Transverse colon (tissue), 4 donors: ENCODE data around the gene OR2J3. TPM values are rescaled to one million over a fixed set of nuclear protein-coding genes. Genes with fewer than 3 reads are reported as not detected.

Experiments
- DNase-seq: peaks from one replicate; pipeline ENCODE4 v3.0.0-alpha.2; 2019
- H3K27ac ChIP-seq, 4 donors: fragments of 200-600 bp; sonication (generic); 2 replicates each; pipeline ENCODE4 v1.5.1; 2016 to 2018; ENCODE audit warnings: inconsistent platforms in 4 of 4
- H3K27me3 ChIP-seq: fragments of 200-600 bp; sonication (generic); 2 replicates; pipeline ENCODE4 v1.5.1; 2017; ENCODE audit warnings: inconsistent platforms
- H3K36me3 ChIP-seq, 4 donors: fragments of 200-600 bp; sonication (generic); 2 replicates each; pipeline ENCODE4 v1.5.1; 2017 to 2019; ENCODE audit warnings: inconsistent platforms in 4 of 4
- H3K4me1 ChIP-seq, 4 donors: fragments of 200-600 bp; sonication (generic); 2 replicates each; pipeline ENCODE4 v1.5.1; 2017 to 2020; ENCODE audit warnings: inconsistent platforms in 4 of 4
- H3K4me3 ChIP-seq, 4 donors: fragments of 200-600 bp; sonication (generic); 1 replicate in 1 of 4; 2 replicates in 3 of 4; pipeline versions ENCODE4 v1.5.1 to v1.6.1; 2017 to 2019; ENCODE audit warnings: inconsistent platforms in 4 of 4
- H3K9me3 ChIP-seq, 2 donors: fragments of 200-600 bp; sonication (generic); 2 replicates each; pipeline ENCODE4 v1.5.1; 2017 to 2019; ENCODE audit warnings: inconsistent platforms in 2 of 2
- EP300 ChIP-seq: sonication (generic); formaldehyde crosslinking; IDR thresholded peaks from one replicate; pipeline ENCODE4 v1.6.1; 2017; ENCODE audit warnings: antibody characterized with exemption, low read depth
- POLR2A ChIP-seq: fragments of 450-650 bp; IDR thresholded peaks from one replicate; pipeline ENCODE4 v1.6.1; 2016; ENCODE audit warnings: antibody characterized with exemption, mild to moderate bottlenecking, moderate library complexity
- POLR2AphosphoS5 ChIP-seq, 3 donors: sonication (generic); formaldehyde crosslinking; IDR thresholded peaks; one replicate each; pipeline ENCODE4 v1.6.1; 2016; ENCODE audit warnings: antibody characterized with exemption in 3 of 3
- WGBS, 2 donors: methylation state at CpG; one replicate each; pipeline ENCODE4 v1.1.5; 2018; ENCODE audit warnings: low coverage in 1 of 2; 5-methylcytosine and 5-hydroxymethylcytosine counted together
- in situ Hi-C, 4 donors: fragments of 200-750 bp; cut with MboI; loops; one replicate each; pipeline versions ENCODE4 v1.15.0 to v1.15.1; 2017; ENCODE audit warnings: low sequenced_read_pairs in 3 of 4, low pct_ligation_motif_present in 1 of 4, low pct_unique_long_range_greater_than_20kb in 1 of 4
- intact Hi-C: fragments of 100-400 bp; cut with DNase I; formaldehyde crosslinking; loops from one replicate; pipeline ENCODE4 v1.15.1; 2023; ENCODE audit warnings: low total_unique reads
- total RNA-seq, 4 donors: library from RNA; depleted of rRNA; stranded (reverse); fragments of >200 nt; gene quantifications; one replicate each; pipeline ENCODE4 v1.1.0, GENCODE V29; 2016
- TF ChIP-seq, protein P1 (sequence below), 5 experiments: fragments of 200-600 bp in 3 of 5; fragments of 450-650 bp in 2 of 5; sonication (generic) in 3 of 5; IDR thresholded peaks; 1 replicate in 2 of 5; 2 replicates in 3 of 5; pipeline ENCODE4 v1.5.1; 2016 to 2017; ENCODE audit warnings: antibody characterized with exemption in 5 of 5, inconsistent platforms in 3 of 5, mild to moderate bottlenecking in 2 of 5, moderate library complexity in 1 of 5

OR2J3 gene
- total RNA-seq = not detected

DNA sequence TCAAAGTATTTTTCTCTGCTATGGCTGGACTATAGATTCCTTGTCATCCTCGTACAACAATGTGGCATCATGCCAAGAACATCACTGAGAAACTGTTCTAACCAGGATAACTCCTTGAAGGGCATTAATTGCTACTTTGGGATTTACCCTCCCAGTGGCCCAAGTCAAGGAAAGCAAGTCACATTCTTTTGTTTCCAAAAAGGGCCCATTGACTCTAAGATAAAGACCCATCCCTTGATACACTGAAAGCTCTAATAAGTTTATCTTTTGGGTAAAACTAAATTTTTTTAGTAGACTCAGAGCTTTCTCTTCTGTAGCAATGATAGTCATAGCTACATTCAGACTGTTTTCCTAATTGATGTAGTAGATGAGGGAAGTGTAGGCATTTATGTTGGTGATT is at the start of gene OR2J3:
OR2J3 (plus strand) TSS at position 301 of the 400 bp plus-strand sequence. CDS start 3,833 bp downstream, outside the sequence.
- H3K36me3 ChIP-seq = no peaks in the 10 kb centered on the region
- 20% methylated on average over 1 of the region's 1 CpG; no CpG with 5 or more reads in 1 of the 2 donors for WGBS, 2 donors
- DNase-seq = no peak
- TF ChIP-seq POLR2A (no peak), POLR2AphosphoS5 (IDR thresholded peaks at IDR 0.05) (no peak), EP300 (no peak)
- TF ChIP-seq, protein P1, sequence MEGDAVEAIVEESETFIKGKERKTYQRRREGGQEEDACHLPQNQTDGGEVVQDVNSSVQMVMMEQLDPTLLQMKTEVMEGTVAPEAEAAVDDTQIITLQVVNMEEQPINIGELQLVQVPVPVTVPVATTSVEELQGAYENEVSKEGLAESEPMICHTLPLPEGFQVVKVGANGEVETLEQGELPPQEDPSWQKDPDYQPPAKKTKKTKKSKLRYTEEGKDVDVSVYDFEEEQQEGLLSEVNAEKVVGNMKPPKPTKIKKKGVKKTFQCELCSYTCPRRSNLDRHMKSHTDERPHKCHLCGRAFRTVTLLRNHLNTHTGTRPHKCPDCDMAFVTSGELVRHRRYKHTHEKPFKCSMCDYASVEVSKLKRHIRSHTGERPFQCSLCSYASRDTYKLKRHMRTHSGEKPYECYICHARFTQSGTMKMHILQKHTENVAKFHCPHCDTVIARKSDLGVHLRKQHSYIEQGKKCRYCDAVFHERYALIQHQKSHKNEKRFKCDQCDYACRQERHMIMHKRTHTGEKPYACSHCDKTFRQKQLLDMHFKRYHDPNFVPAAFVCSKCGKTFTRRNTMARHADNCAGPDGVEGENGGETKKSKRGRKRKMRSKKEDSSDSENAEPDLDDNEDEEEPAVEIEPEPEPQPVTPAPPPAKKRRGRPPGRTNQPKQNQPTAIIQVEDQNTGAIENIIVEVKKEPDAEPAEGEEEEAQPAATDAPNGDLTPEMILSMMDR (IDR thresholded peaks at IDR 0.05) = no peak
- H3K27ac ChIP-seq = no peak within 1 kb of the TSS
- in situ Hi-C loops (no loop called here), intact Hi-C loops (no loop called here)
- H3K9me3 ChIP-seq = no peaks in the 10 kb centered on the region
- H3K4me1 ChIP-seq = no peaks in the 10 kb centered on the region
- H3K27me3 ChIP-seq = no peaks in the 10 kb centered on the region
- no peak within 1 kb of the TSS for H3K4me3 ChIP-seq

DNA sequence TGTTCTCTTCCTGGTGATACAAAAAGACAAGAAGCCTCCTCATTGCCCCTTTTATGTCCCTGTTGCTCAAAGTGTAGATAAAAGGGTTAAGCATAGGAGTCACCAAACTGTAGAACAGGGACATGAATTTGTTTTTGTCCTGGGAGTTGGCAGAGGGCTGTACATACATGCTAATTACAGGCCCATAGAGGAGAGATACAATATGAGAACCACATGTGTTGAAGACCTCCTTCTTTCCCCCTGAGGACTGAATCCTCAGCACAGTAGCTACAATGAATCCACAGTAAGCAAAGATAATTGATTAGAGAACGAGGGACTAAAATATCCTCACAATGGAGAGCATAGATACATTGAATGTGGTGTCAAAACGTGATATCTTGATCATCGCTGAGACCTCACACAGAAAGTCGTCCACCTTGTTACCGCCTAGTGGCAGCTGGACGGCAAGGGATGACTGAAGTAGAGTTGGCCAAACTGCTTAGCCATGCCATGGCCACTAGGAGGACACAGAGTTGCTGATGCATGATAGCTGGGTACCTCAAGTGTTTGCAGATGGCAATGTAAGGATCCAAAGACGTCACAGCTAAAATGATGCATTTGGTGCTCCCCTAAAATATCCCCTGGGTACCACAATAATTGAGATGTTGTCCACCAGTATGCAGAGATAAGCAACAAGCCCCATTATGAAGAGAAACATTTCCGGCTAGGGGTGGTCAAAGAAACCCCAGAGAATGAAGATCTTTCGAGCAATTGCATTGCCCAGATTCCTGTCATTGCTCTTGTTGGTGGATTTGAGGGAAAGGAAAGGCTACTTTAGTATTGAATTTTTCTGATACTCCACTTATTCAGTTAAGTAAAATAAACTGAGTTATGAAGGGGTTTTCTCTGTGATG is 35.8 kb upstream of the OR2J3 start:
- DNase-seq = peak; percentile 8
- TF ChIP-seq, protein P1 (IDR thresholded peaks at IDR 0.05) = peak; percentile 37 to 48 (median 39)
- no peak for TF ChIP-seq POLR2AphosphoS5 (IDR thresholded peaks at IDR 0.05)
- no peak for TF ChIP-seq EP300
- TF ChIP-seq POLR2A = no peak
- Histone ChIP-seq H3K9me3 (no peaks in the 10 kb centered on the region), H3K4me1 (no peaks in the 10 kb centered on the region), H3K36me3 (no peaks in the 10 kb centered on the region), H3K27ac (no peak overlapping the region), H3K27me3 (peaks cover 5% of the 10 kb centered on the region), H3K4me3 (no peak overlapping the region)
- WGBS, 2 donors = 39 to 60% methylated on average over 3 to 9 of the region's 9 CpGs
- in situ Hi-C loops = no loop called here
- intact Hi-C loops = no loop called here

DNA sequence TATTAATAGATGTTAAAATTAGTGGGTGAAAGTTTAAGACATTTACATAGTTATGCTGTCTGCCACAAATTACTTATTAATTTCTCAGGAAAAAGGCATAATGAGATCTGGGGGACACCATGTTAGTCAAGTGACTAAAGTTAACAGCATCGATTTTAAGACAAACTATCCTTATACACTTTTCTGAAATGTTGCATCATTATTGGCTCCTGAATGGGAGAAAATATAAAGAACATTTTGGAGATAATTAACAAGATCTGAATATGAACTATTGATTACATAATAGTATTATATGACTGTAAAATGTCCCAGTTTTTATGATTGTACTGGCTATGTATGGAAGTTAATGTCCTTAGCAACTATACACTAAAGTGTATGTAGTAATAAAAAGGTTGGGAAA is 28.7 kb upstream of the OR2J3 start:
- Histone ChIP-seq H3K4me3 (no peak overlapping the region), H3K36me3 (no peaks in the 10 kb centered on the region), H3K27me3 (no peaks in the 10 kb centered on the region), H3K9me3 (no peaks in the 10 kb centered on the region), H3K4me1 (no peaks in the 10 kb centered on the region), H3K27ac (no peak overlapping the region)
- TF ChIP-seq, protein P1 (IDR thresholded peaks at IDR 0.05) = no peak
- TF ChIP-seq EP300 = no peak
- no peak for TF ChIP-seq POLR2A
- no peak for TF ChIP-seq POLR2AphosphoS5 (IDR thresholded peaks at IDR 0.05)
- intact Hi-C loops (no loop called here), in situ Hi-C loops (no loop called here)
- DNase-seq = no peak
- WGBS, 2 donors = 80 to 81% methylated on average over 1 of the region's 1 CpG

DNA sequence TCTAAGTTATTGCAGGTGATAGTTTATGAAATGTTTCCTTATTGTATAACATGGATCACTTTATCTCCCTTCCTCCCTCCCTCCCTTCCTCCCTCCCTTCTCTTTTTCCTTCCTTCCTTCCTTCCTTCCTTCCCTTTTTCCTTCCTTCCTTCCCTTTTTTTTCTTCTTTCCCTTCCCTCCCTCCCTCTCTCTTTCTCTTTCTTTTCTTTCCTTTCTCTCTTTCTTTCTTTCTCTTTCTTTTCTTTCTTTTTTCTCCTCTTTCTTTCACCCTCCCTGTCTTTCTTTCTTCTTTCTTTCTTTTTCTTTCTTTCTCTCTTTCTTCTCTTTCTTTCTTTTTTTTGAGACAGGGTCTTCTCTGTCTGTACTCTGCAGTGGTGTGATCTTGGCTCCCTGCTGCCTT is 26.5 kb upstream of the OR2J3 start:
- intact Hi-C loops = no loop called here
- in situ Hi-C loops = no loop called here

More for the DNA sequence above, 26.5 kb upstream of the OR2J3 start:
- H3K4me1 ChIP-seq = no peaks in the 10 kb centered on the region
- H3K4me3 ChIP-seq = no peak overlapping the region
- TF ChIP-seq EP300 (no peak), POLR2A (no peak), POLR2AphosphoS5 (IDR thresholded peaks at IDR 0.05) (no peak)
- TF ChIP-seq, protein P1 (IDR thresholded peaks at IDR 0.05) = no peak
- H3K27ac ChIP-seq = no peak overlapping the region
- no peaks in the 10 kb centered on the region for H3K27me3 ChIP-seq
- DNase-seq = no peak
- no peaks in the 10 kb centered on the region for H3K36me3 ChIP-seq
- H3K9me3 ChIP-seq = no peaks in the 10 kb centered on the region
